Endothelial cell of umbilical vein (primary cell): Measurements from ENCODE around the gene PITPNM1. TPM values are rescaled to one million over a fixed set of nuclear protein-coding genes. Genes with fewer than 3 reads are reported as not detected.

Experiments used
- BruUV-seq: library from RNA; stranded (reverse); fragments of 400-500 nt; replicated peaks from 2 replicates; lab custom pipeline; 2021; lab: Mats Ljungman, UMichigan
- CTCF ChIA-PET: fragments of 300-600, 350-600 bp; sonication (Branson Sonifier 250); formaldehyde crosslinking; loops from one replicate; lab custom pipeline; 2021; ENCODE audit warnings: antibody characterized with exemption, inconsistent platforms; lab: Charles Lee
- POLR2A ChIA-PET: fragments of 300-600, 350-600 bp; sonication (Branson Sonifier 250); formaldehyde crosslinking; loops from one replicate; lab custom pipeline; 2021; ENCODE audit warnings: antibody characterized with exemption, inconsistent platforms; lab: Charles Lee
- DNase-seq: peaks from one replicate; pipeline ENCODE4 v3.0.0-alpha.2; 2011; ENCODE audit warnings: low read depth, low spot score
- FAIRE-seq: peaks from 2 replicates; lab custom pipeline; 2011; peaks lifted over from hg19 to GRCh38; lab: Jason Lieb, UNC
- H2AFZ ChIP-seq: 2 replicates; pipeline ENCODE4 v1.6.0; 2012; ENCODE audit warnings: low read depth, low read length, control low read depth, inconsistent platforms
- H3K27ac ChIP-seq: 2 replicates; pipeline ENCODE4 v1.5.1; 2011; ENCODE audit warnings: low read depth, mild to moderate bottlenecking, control low read depth, low read length, moderate library complexity; ENCODE audit not compliant: insufficient read depth
- H3K27me3 ChIP-seq, 2 experiments: 2 replicates each; pipeline versions ENCODE4 v1.6.0 to v1.6.1; 2011; ENCODE audit warnings: low read length in 2 of 2, mixed read lengths in 1 of 2; ENCODE audit not compliant: control insufficient read depth in 2 of 2, insufficient read depth in 2 of 2
- H3K36me3 ChIP-seq, 2 experiments: 2 replicates in 1 of 2; 3 replicates in 1 of 2; pipeline ENCODE4 v1.5.1; 2011; ENCODE audit warnings: low read length in 2 of 2, mild to moderate bottlenecking in 1 of 2, moderate library complexity in 1 of 2; ENCODE audit not compliant: control insufficient read depth in 2 of 2, insufficient read depth in 2 of 2; ENCODE audit errors: extremely low read depth in 1 of 2
- H3K4me1 ChIP-seq: 3 replicates; pipeline ENCODE4 v1.5.1; 2011; ENCODE audit warnings: mild to moderate bottlenecking, low read length; ENCODE audit not compliant: control insufficient read depth, insufficient read depth; ENCODE audit errors: extremely low read depth
- H3K4me2 ChIP-seq: 2 replicates; pipeline ENCODE4 v1.6.1; 2011; ENCODE audit warnings: low read length, control low read depth, mixed read lengths; ENCODE audit not compliant: insufficient read depth
- H3K4me3 ChIP-seq, 3 experiments: fragments of 200-600 bp in 1 of 3; sonication (generic), shearing (Covaris generic) in 1 of 3; replicated peaks in 1 of 3; 2 replicates each; pipeline ENCODE4 v1.5.1; 2011 to 2016; ENCODE audit warnings: control low read depth in 3 of 3, low read length in 3 of 3, mild to moderate bottlenecking in 2 of 3, inconsistent platforms in 1 of 3, low read depth in 1 of 3, moderate library complexity in 1 of 3; ENCODE audit not compliant: insufficient read depth in 1 of 3
- H3K79me2 ChIP-seq: 2 replicates; pipeline ENCODE4 v1.6.0; 2012; ENCODE audit warnings: low read length, inconsistent platforms; ENCODE audit not compliant: control insufficient read depth, insufficient read depth
- H3K9ac ChIP-seq: replicated peaks from 2 replicates; pipeline ENCODE3; 2011; ENCODE audit warnings: low read length, control low read depth; ENCODE audit not compliant: insufficient read depth; ENCODE audit errors: extremely low read depth
- H3K9me1 ChIP-seq: replicated peaks from 3 replicates; pipeline ENCODE4 v1.6.0; 2011; ENCODE audit warnings: mild to moderate bottlenecking, low read length; ENCODE audit not compliant: control insufficient read depth, insufficient read depth; ENCODE audit errors: extremely low read depth
- H3K9me3 ChIP-seq: replicated peaks from 2 replicates; pipeline ENCODE4 v1.5.1; 2012; ENCODE audit warnings: low read length, inconsistent platforms; ENCODE audit not compliant: control insufficient read depth, insufficient read depth
- H4K20me1 ChIP-seq: replicated peaks from 2 replicates; pipeline ENCODE3; 2011; ENCODE audit warnings: mild to moderate bottlenecking, low read length; ENCODE audit not compliant: control insufficient read depth, insufficient read depth; ENCODE audit errors: extremely low read depth
- CTCF ChIP-seq, 2 donors: IDR thresholded peaks; 1 replicate in 1 of 2; 2 replicates in 1 of 2; pipeline ENCODE4 v1.5.1; 2011; ENCODE audit warnings: low read length in 2 of 2, mild to moderate bottlenecking in 2 of 2, moderate library complexity in 2 of 2, control low read depth in 1 of 2, inconsistent platforms in 1 of 2, low read depth in 1 of 2; ENCODE audit not compliant: insufficient read depth in 1 of 2; ENCODE audit errors: extremely low read depth in 1 of 2
- EZH2 ChIP-seq: IDR thresholded peaks from 2 replicates; pipeline ENCODE4 v1.6.1; 2012; ENCODE audit warnings: borderline replicate concordance, low read depth, mild to moderate bottlenecking, moderate library complexity, low read length, inconsistent platforms; ENCODE audit not compliant: severe bottlenecking
- FOS ChIP-seq: IDR thresholded peaks from 2 replicates; pipeline ENCODE4 v1.6.1; 2011; ENCODE audit warnings: mild to moderate bottlenecking, low read length, moderate library complexity, borderline replicate concordance; ENCODE audit not compliant: insufficient read depth
- GATA2 ChIP-seq: IDR thresholded peaks from 2 replicates; pipeline ENCODE4 v1.7.0; 2011; ENCODE audit warnings: low read depth, mild to moderate bottlenecking, moderate library complexity, mixed read lengths, low read length; ENCODE audit not compliant: insufficient read length, insufficient read depth
- JUN ChIP-seq: IDR thresholded peaks from 2 replicates; pipeline ENCODE4 v1.6.1; 2011; ENCODE audit warnings: borderline replicate concordance, low read depth; ENCODE audit not compliant: insufficient read length, insufficient read depth
- MAX ChIP-seq: IDR thresholded peaks from 2 replicates; pipeline ENCODE4 v1.6.1; 2011; ENCODE audit not compliant: insufficient read depth, insufficient read length
- MYC ChIP-seq: IDR thresholded peaks from one replicate; pipeline ENCODE4 v1.6.1; 2011; ENCODE audit warnings: mild to moderate bottlenecking, low read depth, low read length
- POLR2A ChIP-seq: IDR thresholded peaks from 2 replicates; pipeline ENCODE4 v1.6.1; 2012; ENCODE audit warnings: low read depth, mild to moderate bottlenecking, control low read depth, low read length
- POLR2AphosphoS5 ChIP-seq: IDR thresholded peaks from 2 replicates; pipeline ENCODE4 v1.6.1; 2012; ENCODE audit warnings: low read depth, mild to moderate bottlenecking, control low read depth, low read length, moderate library complexity; ENCODE audit not compliant: insufficient read depth
- dilution Hi-C: fragments of 300-500 bp; cut with MboI; formaldehyde crosslinking; loops from one replicate; pipeline ENCODE4 v1.15.0; 2019; ENCODE audit warnings: low sequenced_read_pairs; ENCODE audit not compliant: extremely low pct_ligation_motif_present
- intact Hi-C: fragments of 100-400 bp; cut with micrococcal nuclease; formaldehyde crosslinking; loops from one replicate; pipeline ENCODE4 v1.10.0; 2022
- polyA plus RNA-seq, 4 experiments: library from polyadenylated mRNA; depleted of rRNA in 3 of 4; stranded (reverse) in 3 of 4; unstranded in 1 of 4; fragments of >200 nt; gene quantifications; 2 replicates each; pipeline versions ENCODE4 v1.2.1 to v1.2.3, GENCODE V29; 2011 to 2012; ENCODE audit warnings: missing spikeins in 1 of 4
- total RNA-seq: library from RNA; stranded (reverse); gene quantifications from 2 replicates; pipeline ENCODE4 v1.2.3, GENCODE V29; 2021

The PITPNM1 gene
- total and polyA plus RNA-seq, 2 donors (not counting 3 experiments of a cell fraction or from before 2014, with no cell fraction given), result 16.5 to 26.4 TPM

- CTCF ChIA-PET, result interaction anchor here (1.2 kb wide), 1 partner anchor 29 kb away, joined by 3 read pairs; no protein-coding TSS in a partner anchor
- no TSS peak for BruUV-seq
Observed at GRCh38 chr11:67543585-67543984, 38.4 kb upstream of the PITPNM1 start.

More at GRCh38 chr11:67543585-67543984, 38.4 kb upstream of the PITPNM1 start:
- Histone ChIP-seq H3K27ac (no peak overlapping the region), H3K36me3 (no peaks in the 10 kb centered on the region), H3K27me3 (peaks cover 6% of the 10 kb centered on the region in 2 experiments), H3K4me2 (no peak overlapping the region), H3K4me1 (no peaks in the 10 kb centered on the region), H3K79me2 (no peaks in the 10 kb centered on the region), H3K9ac (no peak overlapping the region), H3K4me3 (no peak overlapping the region), H3K9me3 (no peaks in the 10 kb centered on the region), H4K20me1 (no peaks in the 10 kb centered on the region), H3K9me1 (no peaks in the 10 kb centered on the region), H2AFZ (no peak overlapping the region)
- TF ChIP-seq MAX (no peak), POLR2AphosphoS5 (no peak), MYC (no peak), CTCF (IDR thresholded peaks at IDR 0.05; ENCODE audit: extremely low read depth in 1 of 2, insufficient read depth in 1 of 2, low read depth in 1 of 2, low read length in 2 of 2) (no peak), EZH2 (no peak), FOS (no peak), JUN (no peak), POLR2A (no peak), GATA2 (no peak)
- intact Hi-C loops (no loop called here), dilution Hi-C loops (no loop called here)
- POLR2A ChIA-PET, result no interaction called here
- DNase-seq, result no peak
- no peak for FAIRE-seq
